H1 (cell line): ENCODE data around the gene SGK2. TPM values are rescaled to one million over a fixed set of nuclear protein-coding genes. Genes with fewer than 3 reads are reported as not detected.

Source experiments
- CTCF ChIA-PET: fragments of 300-600 bp; sonication (Branson Sonifier 250); formaldehyde crosslinking; loops from one replicate; lab custom pipeline; 2021; ENCODE audit not compliant: partially characterized antibody; lab: Charles Lee
- POLR2A ChIA-PET: fragments of 300-600 bp; sonication (Branson Sonifier 250); formaldehyde crosslinking; loops from one replicate; lab custom pipeline; 2021; ENCODE audit warnings: inconsistent platforms; ENCODE audit not compliant: partially characterized antibody; lab: Charles Lee
- DNase-seq, 2 experiments: peaks; one replicate each; pipeline versions ENCODE4 v3.0.0 to v3.0.0-alpha.2; 2010 to 2022; ENCODE audit warnings: low spot score in 2 of 2, low read depth in 1 of 2, mixed read lengths in 1 of 2
- FAIRE-seq: peaks from 2 replicates; lab custom pipeline; 2011; peaks lifted over from hg19 to GRCh38; lab: Jason Lieb, UNC
- H2AFZ ChIP-seq: 2 replicates; pipeline ENCODE4 v1.8.1; 2012; ENCODE audit warnings: low read length, inconsistent platforms
- H2AK5ac ChIP-seq: 2 replicates; pipeline ENCODE4 v1.6.1; 2013; ENCODE audit warnings: low read depth, low read length
- H2BK120ac ChIP-seq: replicated peaks from 2 replicates; pipeline ENCODE3; 2013; ENCODE audit warnings: low read depth, low read length, inconsistent platforms
- H2BK12ac ChIP-seq: 2 replicates; pipeline ENCODE4 v1.6.1; 2013; ENCODE audit warnings: low read depth, low read length
- H2BK15ac ChIP-seq: 2 replicates; pipeline ENCODE4 v1.6.1; 2013; ENCODE audit warnings: low read length
- H2BK20ac ChIP-seq: 2 replicates; pipeline ENCODE4 v1.6.1; 2013; ENCODE audit warnings: low read length
- H2BK5ac ChIP-seq: 2 replicates; pipeline ENCODE4 v1.6.1; 2013; ENCODE audit warnings: low read depth, low read length
- H3K14ac ChIP-seq: 2 replicates; pipeline ENCODE4 v1.6.1; 2013; ENCODE audit warnings: inconsistent platforms; ENCODE audit not compliant: insufficient read length
- H3K18ac ChIP-seq: 2 replicates; pipeline ENCODE4 v1.6.1; 2013; ENCODE audit warnings: low read length; ENCODE audit errors: extremely low read depth
- H3K23ac ChIP-seq: 2 replicates; pipeline ENCODE4 v1.6.1; 2013; ENCODE audit warnings: inconsistent platforms; ENCODE audit not compliant: insufficient read length
- H3K23me2 ChIP-seq: 2 replicates; pipeline ENCODE4 v1.6.1; 2013; ENCODE audit warnings: low read depth, low read length
- H3K27ac ChIP-seq: 2 replicates; pipeline ENCODE4 v1.6.1; 2011; ENCODE audit warnings: low read depth, low read length, inconsistent platforms
- H3K27me3 ChIP-seq, 4 experiments: replicated peaks in 1 of 4; 1 replicate in 1 of 4; 2 replicates in 3 of 4; pipeline versions ENCODE4 v1.6.1 to v1.8.1; 2011 to 2013; ENCODE audit warnings: low read length in 3 of 4, mild to moderate bottlenecking in 3 of 4, inconsistent platforms in 2 of 4, mixed read lengths in 2 of 4, moderate library complexity in 1 of 4; ENCODE audit not compliant: control insufficient read depth in 3 of 4, insufficient read depth in 3 of 4; ENCODE audit errors: extremely low read depth in 1 of 4
- H3K36me3 ChIP-seq, 4 experiments: 2 replicates each; pipeline versions ENCODE4 v1.6.1 to v1.8.1; 2011 to 2013; ENCODE audit warnings: mild to moderate bottlenecking in 4 of 4, low read length in 3 of 4, moderate library complexity in 2 of 4, control low read depth in 1 of 4, inconsistent platforms in 1 of 4; ENCODE audit not compliant: insufficient read depth in 4 of 4, control insufficient read depth in 2 of 4
- H3K4ac ChIP-seq: replicated peaks from 2 replicates; pipeline ENCODE3; 2013; ENCODE audit warnings: low read length, low read depth, mixed read lengths, inconsistent platforms; ENCODE audit not compliant: insufficient read length
- H3K4me1 ChIP-seq, 4 experiments: replicated peaks in 1 of 4; 1 replicate in 1 of 4; 2 replicates in 3 of 4; pipeline versions ENCODE4 v1.6.1 to v1.8.1; 2011 to 2013; ENCODE audit warnings: low read length in 3 of 4, inconsistent platforms in 2 of 4, mixed read lengths in 1 of 4; ENCODE audit not compliant: insufficient read depth in 4 of 4, control insufficient read depth in 3 of 4
- H3K4me2 ChIP-seq, 2 experiments: 2 replicates each; pipeline versions ENCODE4 v1.6.1 to v1.8.1; 2011 to 2013; ENCODE audit warnings: low read depth in 2 of 2, low read length in 2 of 2, control low read depth in 1 of 2, inconsistent platforms in 1 of 2, mild to moderate bottlenecking in 1 of 2; ENCODE audit not compliant: insufficient read depth in 1 of 2
- H3K4me3 ChIP-seq, 4 experiments: fragments of 200-600, 300-600 bp in 1 of 4; sonication (generic), shearing (Covaris generic), sonication (Bioruptor Twin) in 1 of 4; 2 replicates each; pipeline versions ENCODE4 v1.5.1 to v1.8.1; 2011 to 2016; ENCODE audit warnings: low read length in 4 of 4, low read depth in 3 of 4, control low read depth in 2 of 4, inconsistent platforms in 2 of 4, mild to moderate bottlenecking in 2 of 4, mixed read lengths in 1 of 4, moderate library complexity in 1 of 4; ENCODE audit not compliant: insufficient read depth in 2 of 4; ENCODE audit errors: extremely low read depth in 1 of 4
- H3K56ac ChIP-seq: replicated peaks from 2 replicates; pipeline ENCODE3; 2013; ENCODE audit warnings: low read depth, mild to moderate bottlenecking, mixed read lengths, low read length, inconsistent platforms; ENCODE audit not compliant: insufficient read length
- H3K79me1 ChIP-seq: 2 replicates; pipeline ENCODE4 v1.6.1; 2013; ENCODE audit warnings: low read depth, low read length, control low read depth
- H3K79me2 ChIP-seq, 2 experiments: 2 replicates each; pipeline versions ENCODE4 v1.6.1 to v1.8.1; 2012 to 2013; ENCODE audit warnings: low read length in 2 of 2, mild to moderate bottlenecking in 2 of 2, inconsistent platforms in 1 of 2; ENCODE audit not compliant: insufficient read depth in 2 of 2, control insufficient read depth in 1 of 2
- H3K9ac ChIP-seq, 4 experiments: replicated peaks in 1 of 4; 1 replicate in 1 of 4; 2 replicates in 3 of 4; pipeline versions ENCODE4 v1.6.1 to v1.8.1; 2011 to 2013; ENCODE audit warnings: low read depth in 3 of 4, low read length in 3 of 4, control low read depth in 2 of 4, mild to moderate bottlenecking in 2 of 4, moderate library complexity in 2 of 4, inconsistent platforms in 1 of 4; ENCODE audit errors: extremely low read depth in 1 of 4
- H3K9me3 ChIP-seq, 2 experiments: 2 replicates each; pipeline versions ENCODE4 v1.6.1 to v1.8.1; 2012 to 2013; ENCODE audit warnings: mild to moderate bottlenecking in 2 of 2, moderate library complexity in 2 of 2, control low read depth in 1 of 2, inconsistent platforms in 1 of 2, low read depth in 1 of 2, low read length in 1 of 2, mixed read lengths in 1 of 2; ENCODE audit not compliant: insufficient read depth in 2 of 2
- H4K20me1 ChIP-seq, 2 experiments: replicated peaks in 1 of 2; 2 replicates each; pipeline versions ENCODE3 to v1.8.1; 2011 to 2013; ENCODE audit warnings: inconsistent platforms in 2 of 2, low read length in 2 of 2, mild to moderate bottlenecking in 1 of 2; ENCODE audit not compliant: insufficient read depth in 2 of 2, control insufficient read depth in 1 of 2
- H4K5ac ChIP-seq: 2 replicates; pipeline ENCODE4 v1.6.1; 2013; ENCODE audit warnings: low read length, low read depth, mixed read lengths, inconsistent platforms; ENCODE audit not compliant: insufficient read length
- H4K8ac ChIP-seq: 2 replicates; pipeline ENCODE4 v1.8.0; 2013; ENCODE audit warnings: mild to moderate bottlenecking, moderate library complexity, low read length, inconsistent platforms; ENCODE audit not compliant: insufficient read depth; ENCODE audit errors: extremely low read depth
- H4K91ac ChIP-seq: replicated peaks from 2 replicates; pipeline ENCODE3; 2013; ENCODE audit warnings: low read length, mixed read lengths, inconsistent platforms; ENCODE audit not compliant: insufficient read length
- WGBS, 2 experiments: shearing (Covaris generic) in 1 of 2; methylation state at CpG; one replicate each; pipeline versions ENCODE4 v1.1.6 to v1.1.7; 2013 to 2015; ENCODE audit warnings: low lambda C conversion rate in 2 of 2, mixed read lengths in 2 of 2, inconsistent platforms in 1 of 2, low coverage in 1 of 2, missing lambda C conversion rate in 1 of 2; ENCODE audit not compliant: insufficient replicate concordance in 2 of 2, insufficient coverage in 1 of 2, insufficient read length in 1 of 2; ENCODE audit errors: extremely low coverage in 1 of 2, missing lambda C conversion rate in 1 of 2; 5-methylcytosine and 5-hydroxymethylcytosine counted together
- polyA plus RNA-seq, 7 experiments: library from polyadenylated mRNA; depleted of rRNA in 3 of 7; stranded (reverse) in 5 of 7; unstranded in 2 of 7; fragments of >200 nt in 5 of 7; fragments of 200-250 nt in 2 of 7; gene quantifications; 1 replicate in 5 of 7; 2 replicates in 1 of 7; 4 replicates in 1 of 7; pipeline versions ENCODE4 v1.2.1 to v1.2.3, GENCODE V29; 2011 to 2013; ENCODE audit warnings: missing spikeins in 2 of 7, mixed read lengths in 2 of 7
- total RNA-seq: library from RNA; stranded (reverse); fragmentation: NEBNext Ultra II Directional; extraction: Animal tissue kit (Norgen Biotek cat#: 25700); gene quantifications from 2 replicates; pipeline ENCODE4 v1.2.1, GENCODE V29; 2021

The SGK2 gene
- total and polyA plus RNA-seq, 2 of the 8 experiments (the other 6 are each of a cell fraction or from before 2014, with no cell fraction given), result 0.21 TPM; not detected in 1

- WGBS, 2 experiments, result 96% methylated on average over 5 of the region's 7 CpGs; no CpG with 5 or more reads in 1 of the 2 experiments
- no peak overlapping the region for H2AFZ ChIP-seq
- H3K23me2 ChIP-seq, result no peaks in the 10 kb centered on the region
- no peak overlapping the region for H3K9ac ChIP-seq
- no peak overlapping the region for H3K18ac ChIP-seq
- ChIA-PET POLR2A (interaction anchor here (1.2 kb wide), 2 partner anchors 11 to 12 kb away, joined by 3 read pairs; partner anchors contain the start of gene IFT52), CTCF (interaction anchor here (0.7 to 1.7 kb wide), 3 partner anchors 42 to 170 kb away, joined by 3 to 5 read pairs (median 3); no protein-coding TSS in a partner anchor)
- no peak for FAIRE-seq
- no peak overlapping the region for H3K56ac ChIP-seq
- H3K14ac ChIP-seq, result no peak overlapping the region
- no peak for DNase-seq
- H4K5ac ChIP-seq, result no peak overlapping the region
- H3K23ac ChIP-seq, result no peak overlapping the region
- H3K4me1 ChIP-seq, result peaks cover 0 to 7% (median 6%) of the 10 kb centered on the region in 4 experiments; a peak in 3 of 7 replicates
- no peak overlapping the region for H2BK120ac ChIP-seq
- no peak overlapping the region for H2BK12ac ChIP-seq
- H3K4me3 ChIP-seq, result no peak overlapping the region
- no peak overlapping the region for H2AK5ac ChIP-seq
- no peaks in the 10 kb centered on the region for H3K36me3 ChIP-seq
- H3K27ac ChIP-seq, result no peak overlapping the region
- no peak overlapping the region for H2BK15ac ChIP-seq
- H2BK20ac ChIP-seq, result no peak overlapping the region
- no peak overlapping the region for H3K4me2 ChIP-seq
- H4K20me1 ChIP-seq, result no peaks in the 10 kb centered on the region
- H3K27me3 ChIP-seq, result no peaks in the 10 kb centered on the region
- H2BK5ac ChIP-seq, result no peak overlapping the region
- no peak overlapping the region for H4K91ac ChIP-seq
- no peak overlapping the region for H3K4ac ChIP-seq
- no peaks in the 10 kb centered on the region for H3K9me3 ChIP-seq
- H3K79me2 ChIP-seq, result no peaks in the 10 kb centered on the region
- H3K79me1 ChIP-seq, result no peaks in the 10 kb centered on the region
- no peak overlapping the region; the same call in 1 of the 2 replicates for H4K8ac ChIP-seq
Observed at GRCh38 chr20:43579861-43580793, 21.3 kb downstream of the SGK2 start.
